ENCODE measurements around the gene GLMN. TPM values are rescaled to one million over a fixed set of nuclear protein-coding genes. Genes with fewer than 3 reads are reported as not detected.
A peak's percentile ranks its signal among the peaks of the same experiment; 100 is the strongest.
"Not testable (repeated sequence)": the region's sequence is repeated elsewhere in the genome, so short reads cannot be mapped to it uniquely, and the experiment has no call there.

The GLMN gene
- total and polyA plus RNA-seq, 2 experiments from 2014 or later: 10.7 to 11.7 TPM

- H3K4me3 ChIP-seq: no peak overlapping the region
- 79 to 80% methylated on average over 1 of the region's 1 CpG for WGBS, 2 experiments (ENCODE audit: low coverage in 1 of 2, low lambda C conversion rate in 2 of 2, missing lambda C conversion rate in 2 of 2)
- no peaks in the 10 kb centered on the region for H3K79me2 ChIP-seq (ENCODE audit: insufficient read depth)
- no peaks in the 10 kb centered on the region for H3K9me3 ChIP-seq (ENCODE audit: low read depth)
- no peaks in the 10 kb centered on the region for H3K9me2 ChIP-seq (ENCODE audit: insufficient read depth)
- H4K20me1 ChIP-seq (ENCODE audit: insufficient read depth): 0 out of 2 replicates have a peak, but pooled peaks cover under 1% of the 10 kb centered on the region
- in situ Hi-C loops (cut with MboI): no loop called here
- no peak for TF ChIP-seq EZH2 (IDR thresholded peaks at IDR 0.05; ENCODE audit: insufficient read depth, poor library complexity, severe bottlenecking)
- no peak for TF ChIP-seq EZH2phosphoT487 (IDR thresholded peaks at IDR 0.05; ENCODE audit: insufficient read depth, low read depth)
- no peaks in the 10 kb centered on the region for H3K4me1 ChIP-seq (ENCODE audit: insufficient read depth)
- peak; percentile 20 for DNase-seq
- H3K4me2 ChIP-seq (ENCODE audit: unreplicated experiment): no peak overlapping the region
- no peaks in the 10 kb centered on the region for H3F3A ChIP-seq (ENCODE audit: insufficient read depth)
- H2AFZ ChIP-seq: no peak overlapping the region
- H3K36me3 ChIP-seq (ENCODE audit: low read depth): peaks cover 44% of the 10 kb centered on the region
- H3K9ac ChIP-seq: no peak overlapping the region
- no peak overlapping the region for H3K27ac ChIP-seq
- no peaks in the 10 kb centered on the region for H3K27me3 ChIP-seq (replicated peaks; ENCODE audit: insufficient read depth)
These were observed 39.4 kb downstream of the GLMN start for GRCh38 chr1:92259350-92259749.

GRCh38 chr1:92254714-92255113 is 44.1 kb downstream of the GLMN start:
- H3K79me2 ChIP-seq (ENCODE audit: insufficient read depth); H2AFZ ChIP-seq; DNase-seq; H3K4me3 ChIP-seq; H3K27ac ChIP-seq; H3K9me3 ChIP-seq (ENCODE audit: low read depth); H3K27me3 ChIP-seq (replicated peaks; ENCODE audit: insufficient read depth); H3F3A ChIP-seq (ENCODE audit: insufficient read depth); H3K9me2 ChIP-seq (ENCODE audit: insufficient read depth); H3K9ac ChIP-seq; H3K4me2 ChIP-seq (ENCODE audit: unreplicated experiment); H4K20me1 ChIP-seq (ENCODE audit: insufficient read depth); H3K4me1 ChIP-seq (ENCODE audit: insufficient read depth); in situ Hi-C loops (cut with MboI): not testable (repeated sequence)
- H3K36me3 ChIP-seq (ENCODE audit: low read depth): peaks cover 19% of the 10 kb centered on the region
- 76 to 81% methylated on average over 3 of the region's 3 CpGs for WGBS, 2 experiments (ENCODE audit: low coverage in 1 of 2, low lambda C conversion rate in 2 of 2, missing lambda C conversion rate in 2 of 2)

DNA sequence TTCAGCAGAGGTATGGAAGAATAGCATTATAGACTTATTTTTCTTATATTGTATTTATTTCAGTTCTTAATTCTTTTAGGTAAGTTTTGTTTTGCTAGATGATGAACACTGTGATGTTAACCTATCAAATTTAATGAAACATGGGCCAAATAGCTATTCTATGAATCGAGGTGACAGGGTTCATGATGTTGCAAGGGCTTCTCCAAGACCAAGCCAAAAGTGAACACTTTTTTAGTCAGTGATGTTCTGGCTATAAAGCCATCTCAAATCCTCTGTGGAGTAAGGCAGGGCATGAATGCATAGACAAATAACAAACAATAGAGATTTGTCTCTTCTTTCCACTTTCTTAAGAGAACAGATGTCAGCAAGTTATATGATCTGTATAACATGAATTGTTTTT is 54.4 kb downstream of the GLMN start:
- WGBS, 2 experiments (ENCODE audit: low coverage in 1 of 2, low lambda C conversion rate in 2 of 2, missing lambda C conversion rate in 2 of 2): 51 to 68% methylated on average over 1 of the region's 1 CpG
- no peak overlapping the region for H2AFZ ChIP-seq
- DNase-seq: peak; percentile 19
- H3K4me1 ChIP-seq (ENCODE audit: insufficient read depth): no peaks in the 10 kb centered on the region
- H3K9ac ChIP-seq: no peak overlapping the region
- no peak overlapping the region for H3K4me2 ChIP-seq (ENCODE audit: unreplicated experiment)
- H3F3A ChIP-seq (ENCODE audit: insufficient read depth): no peaks in the 10 kb centered on the region
- H4K20me1 ChIP-seq (ENCODE audit: insufficient read depth): no peaks in the 10 kb centered on the region
- H3K27ac ChIP-seq: no peak overlapping the region
- peaks cover 3% of the 10 kb centered on the region; the same call in 1 of the 2 replicates for H3K36me3 ChIP-seq (ENCODE audit: low read depth)
- no peak overlapping the region for H3K4me3 ChIP-seq
- no peaks in the 10 kb centered on the region for H3K27me3 ChIP-seq (replicated peaks; ENCODE audit: insufficient read depth)
- no peaks in the 10 kb centered on the region for H3K9me3 ChIP-seq (ENCODE audit: low read depth)
- H3K79me2 ChIP-seq (ENCODE audit: insufficient read depth): no peaks in the 10 kb centered on the region
- in situ Hi-C loops (cut with MboI): no loop called here
- no peak for TF ChIP-seq EZH2phosphoT487 (IDR thresholded peaks at IDR 0.05; ENCODE audit: insufficient read depth, low read depth)
- no peak for TF ChIP-seq EZH2 (IDR thresholded peaks at IDR 0.05; ENCODE audit: insufficient read depth, poor library complexity, severe bottlenecking)
- no peaks in the 10 kb centered on the region for H3K9me2 ChIP-seq (ENCODE audit: insufficient read depth)

DNA sequence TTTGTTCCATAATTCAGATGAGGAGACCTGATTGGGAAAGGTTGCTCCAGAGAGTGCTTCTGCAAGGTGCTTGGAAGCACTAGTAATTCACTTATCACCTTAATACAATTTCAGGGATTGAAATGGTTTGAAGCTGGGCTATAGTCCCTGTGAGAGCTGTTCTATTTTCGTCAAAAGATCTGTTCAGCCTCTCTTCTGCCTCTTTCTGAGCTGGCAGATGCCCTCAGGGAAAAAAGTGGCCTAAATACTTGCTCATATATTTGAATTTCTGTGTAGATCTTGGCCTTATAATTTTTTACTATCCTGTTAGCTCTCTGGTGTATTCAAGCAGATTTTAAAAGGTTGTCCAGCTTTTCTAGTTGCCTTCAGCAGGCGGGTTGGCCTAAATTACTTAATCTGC is 58.8 kb downstream of the GLMN start:
- Histone ChIP-seq H3F3A (ENCODE audit: insufficient read depth) (no peaks in the 10 kb centered on the region), H3K4me2 (ENCODE audit: unreplicated experiment) (no peak overlapping the region), H3K27me3 (replicated peaks; ENCODE audit: insufficient read depth) (no peaks in the 10 kb centered on the region), H3K4me3 (no peak overlapping the region), H2AFZ (no peak overlapping the region), H3K4me1 (ENCODE audit: insufficient read depth) (no peaks in the 10 kb centered on the region), H3K9me2 (ENCODE audit: insufficient read depth) (no peaks in the 10 kb centered on the region), H3K27ac (no peak overlapping the region), H3K9me3 (ENCODE audit: low read depth) (no peaks in the 10 kb centered on the region), H3K36me3 (ENCODE audit: low read depth) (no peaks in the 10 kb centered on the region), H3K79me2 (ENCODE audit: insufficient read depth) (no peaks in the 10 kb centered on the region), H3K9ac (no peak overlapping the region), H4K20me1 (ENCODE audit: insufficient read depth) (no peaks in the 10 kb centered on the region)
- WGBS, 2 experiments (ENCODE audit: low coverage in 1 of 2, low lambda C conversion rate in 2 of 2, missing lambda C conversion rate in 2 of 2): 65 to 69% methylated on average over 2 of the region's 2 CpGs
- TF ChIP-seq EZH2phosphoT487 (IDR thresholded peaks at IDR 0.05; ENCODE audit: insufficient read depth, low read depth): no peak
- TF ChIP-seq EZH2 (IDR thresholded peaks at IDR 0.05; ENCODE audit: insufficient read depth, poor library complexity, severe bottlenecking): no peak
- no peak for DNase-seq
- in situ Hi-C loops (cut with MboI): no loop called here

GRCh38 chr1:92230736-92231135 is 68.1 kb downstream of the GLMN start:
- 38 to 46% methylated on average over 1 of the region's 1 CpG for WGBS, 2 experiments (ENCODE audit: low coverage in 1 of 2, low lambda C conversion rate in 2 of 2, missing lambda C conversion rate in 2 of 2)
- Histone ChIP-seq H3K9me2 (ENCODE audit: insufficient read depth) (no peaks in the 10 kb centered on the region), H3K4me1 (ENCODE audit: insufficient read depth) (no peaks in the 10 kb centered on the region), H3K4me3 (no peak overlapping the region), H4K20me1 (ENCODE audit: insufficient read depth) (no peaks in the 10 kb centered on the region), H3K27me3 (replicated peaks; ENCODE audit: insufficient read depth) (no peaks in the 10 kb centered on the region), H3K27ac (no peak overlapping the region), H3K36me3 (ENCODE audit: low read depth) (no peaks in the 10 kb centered on the region), H3K9me3 (ENCODE audit: low read depth) (no peaks in the 10 kb centered on the region), H3K4me2 (ENCODE audit: unreplicated experiment) (no peak overlapping the region), H3K9ac (no peak overlapping the region), H3K79me2 (ENCODE audit: insufficient read depth) (no peaks in the 10 kb centered on the region), H2AFZ (no peak overlapping the region), H3F3A (ENCODE audit: insufficient read depth) (no peaks in the 10 kb centered on the region)
- TF ChIP-seq EZH2 (IDR thresholded peaks at IDR 0.05; ENCODE audit: insufficient read depth, poor library complexity, severe bottlenecking): no peak
- TF ChIP-seq EZH2phosphoT487 (IDR thresholded peaks at IDR 0.05; ENCODE audit: insufficient read depth, low read depth): no peak
- no peak for DNase-seq
- in situ Hi-C loops (cut with MboI): no loop called here
